ENCODE measurements around the gene FBXO17.

FBXO17 gene

DNA sequence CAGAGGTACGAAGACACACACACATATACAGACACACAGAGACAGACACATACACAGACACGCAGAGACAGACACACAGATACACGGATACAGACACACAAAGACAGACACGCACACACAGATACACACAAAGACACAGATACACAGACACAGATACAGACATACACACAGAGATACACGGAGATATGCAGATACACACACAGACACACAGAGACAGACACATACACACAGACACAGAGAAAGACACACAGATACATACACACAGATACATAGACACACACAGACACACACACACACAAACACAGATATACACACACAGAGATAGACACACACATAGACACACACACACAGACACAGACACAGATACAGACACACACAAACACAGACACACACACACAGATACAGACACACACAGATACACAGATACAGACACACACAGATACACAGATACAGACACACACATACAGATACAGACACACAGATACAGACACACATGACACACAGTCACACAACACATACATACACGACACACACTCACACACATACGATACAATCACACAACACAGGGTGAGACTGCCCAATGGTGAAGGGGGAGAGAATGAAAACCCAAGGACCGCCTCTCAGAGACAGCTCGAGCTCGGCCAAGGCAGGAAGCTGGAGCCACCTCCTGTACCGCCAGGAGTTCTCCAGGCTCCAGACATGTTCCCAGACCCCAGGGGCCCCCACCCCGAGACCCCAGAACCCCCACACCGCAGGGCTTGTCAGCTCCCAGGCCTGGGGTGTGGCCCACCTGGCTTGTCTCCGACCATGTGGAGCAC, 54.7 kb downstream of the FBXO17 start:
- TF ChIP-seq, protein P1, sequence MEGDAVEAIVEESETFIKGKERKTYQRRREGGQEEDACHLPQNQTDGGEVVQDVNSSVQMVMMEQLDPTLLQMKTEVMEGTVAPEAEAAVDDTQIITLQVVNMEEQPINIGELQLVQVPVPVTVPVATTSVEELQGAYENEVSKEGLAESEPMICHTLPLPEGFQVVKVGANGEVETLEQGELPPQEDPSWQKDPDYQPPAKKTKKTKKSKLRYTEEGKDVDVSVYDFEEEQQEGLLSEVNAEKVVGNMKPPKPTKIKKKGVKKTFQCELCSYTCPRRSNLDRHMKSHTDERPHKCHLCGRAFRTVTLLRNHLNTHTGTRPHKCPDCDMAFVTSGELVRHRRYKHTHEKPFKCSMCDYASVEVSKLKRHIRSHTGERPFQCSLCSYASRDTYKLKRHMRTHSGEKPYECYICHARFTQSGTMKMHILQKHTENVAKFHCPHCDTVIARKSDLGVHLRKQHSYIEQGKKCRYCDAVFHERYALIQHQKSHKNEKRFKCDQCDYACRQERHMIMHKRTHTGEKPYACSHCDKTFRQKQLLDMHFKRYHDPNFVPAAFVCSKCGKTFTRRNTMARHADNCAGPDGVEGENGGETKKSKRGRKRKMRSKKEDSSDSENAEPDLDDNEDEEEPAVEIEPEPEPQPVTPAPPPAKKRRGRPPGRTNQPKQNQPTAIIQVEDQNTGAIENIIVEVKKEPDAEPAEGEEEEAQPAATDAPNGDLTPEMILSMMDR (conservative IDR thresholded peaks at IDR 0.05; ENCODE audit: low read depth, low read length) = no peak
- no peak overlapping the region for H3K4me3 ChIP-seq (ENCODE audit: low read depth, low read length)
- no peak for DNase-seq (ENCODE audit: low read depth)

DNA sequence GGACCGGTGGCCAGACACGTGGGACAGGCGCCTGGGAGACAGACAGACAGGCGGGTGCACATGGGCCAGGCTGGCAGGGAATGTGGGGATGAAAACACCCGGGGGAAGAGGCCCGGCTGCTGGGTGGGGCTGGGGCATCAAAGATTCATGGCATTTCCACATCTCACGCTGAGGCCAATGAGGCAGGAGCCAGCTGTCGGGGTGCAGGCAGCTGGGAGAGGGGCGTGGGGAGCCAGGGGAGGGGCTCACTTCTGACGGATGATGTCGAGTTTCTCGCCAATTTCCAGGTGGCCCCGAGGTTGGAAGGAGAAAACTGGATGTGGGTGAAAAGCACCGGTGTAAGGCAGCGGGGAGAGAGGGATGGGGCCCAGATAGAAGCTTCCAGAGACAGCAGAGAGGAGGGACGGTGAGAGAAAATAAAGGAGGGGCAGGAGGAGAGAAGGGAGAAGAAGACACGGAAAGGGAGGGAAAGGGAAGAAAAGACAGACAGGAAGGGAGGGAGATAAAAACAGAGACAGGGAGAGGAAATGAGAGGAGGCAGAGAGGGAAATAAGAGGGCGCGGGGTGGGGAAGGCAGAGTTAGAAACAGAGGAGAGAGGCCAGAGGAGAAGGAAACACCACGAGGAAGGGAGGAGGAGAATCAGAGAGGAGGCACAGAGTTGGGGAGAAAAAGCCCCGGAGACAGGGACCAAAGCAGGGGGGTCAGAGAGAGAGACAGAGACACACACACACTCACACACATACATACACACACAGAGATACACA, 55.5 kb downstream of the FBXO17 start:
- H3K4me3 ChIP-seq (ENCODE audit: low read depth, low read length) = no peak overlapping the region
- TF ChIP-seq, protein P1 (conservative IDR thresholded peaks at IDR 0.05; ENCODE audit: low read depth, low read length) = no peak
- no peak for DNase-seq (ENCODE audit: low read depth)

DNA sequence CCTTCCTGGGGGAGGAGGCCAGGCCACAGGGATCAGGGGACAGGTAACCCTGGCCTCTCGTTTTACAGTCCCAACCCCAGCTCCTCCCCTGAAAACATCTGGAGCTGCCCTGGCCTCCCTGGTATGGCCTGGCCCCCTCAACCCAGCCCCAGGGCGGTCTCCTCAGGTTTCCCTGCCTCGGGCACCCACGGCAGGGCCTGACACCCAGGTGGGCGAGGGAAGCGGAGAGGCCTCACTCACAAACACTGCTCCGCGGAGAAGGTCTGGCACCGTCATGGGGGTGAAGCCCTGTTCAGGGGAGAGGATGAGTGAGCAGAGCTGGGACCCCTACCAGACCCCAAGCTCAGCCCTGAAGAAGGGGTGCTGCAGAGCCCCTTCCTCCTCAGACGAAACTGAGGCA, 57.0 kb downstream of the FBXO17 start:
- no peak overlapping the region for H3K4me3 ChIP-seq (ENCODE audit: low read depth, low read length)
- DNase-seq (ENCODE audit: low read depth) = no peak
- TF ChIP-seq, protein P1 (conservative IDR thresholded peaks at IDR 0.05; ENCODE audit: low read depth, low read length) = no peak

DNA sequence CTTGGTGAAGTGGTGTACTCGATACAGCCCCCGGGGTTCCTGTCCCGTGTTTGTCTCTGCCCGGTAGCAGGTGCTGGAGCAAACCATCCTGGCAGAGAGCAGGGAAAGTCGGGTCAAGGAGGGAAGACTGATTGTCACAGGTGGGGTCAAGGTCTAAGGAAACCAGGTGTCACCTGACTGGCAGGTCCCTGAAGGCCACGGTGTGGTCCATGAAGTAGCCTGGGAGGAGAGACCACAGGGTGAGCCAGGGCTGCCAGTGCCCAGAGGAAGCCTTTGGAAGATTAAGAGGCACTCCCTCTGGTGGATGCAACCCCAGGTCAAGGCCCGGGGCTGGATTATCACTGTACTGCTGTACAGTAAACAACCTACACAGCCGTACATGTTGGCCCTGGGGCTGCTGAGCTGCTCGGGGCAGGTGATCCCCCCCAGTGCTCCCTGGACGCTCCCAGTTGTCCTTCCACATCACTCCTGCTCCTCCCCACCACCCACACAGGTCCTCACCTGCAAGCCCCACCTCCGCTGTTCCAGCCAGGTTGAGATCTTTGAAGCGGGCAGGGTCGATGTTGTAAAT, 57.5 kb downstream of the FBXO17 start:
- DNase-seq (ENCODE audit: low read depth) = no peak
- H3K4me3 ChIP-seq (ENCODE audit: low read depth, low read length) = no peak overlapping the region
- TF ChIP-seq, protein P1 (conservative IDR thresholded peaks at IDR 0.05; ENCODE audit: low read depth, low read length) = peak; percentile 34

DNA sequence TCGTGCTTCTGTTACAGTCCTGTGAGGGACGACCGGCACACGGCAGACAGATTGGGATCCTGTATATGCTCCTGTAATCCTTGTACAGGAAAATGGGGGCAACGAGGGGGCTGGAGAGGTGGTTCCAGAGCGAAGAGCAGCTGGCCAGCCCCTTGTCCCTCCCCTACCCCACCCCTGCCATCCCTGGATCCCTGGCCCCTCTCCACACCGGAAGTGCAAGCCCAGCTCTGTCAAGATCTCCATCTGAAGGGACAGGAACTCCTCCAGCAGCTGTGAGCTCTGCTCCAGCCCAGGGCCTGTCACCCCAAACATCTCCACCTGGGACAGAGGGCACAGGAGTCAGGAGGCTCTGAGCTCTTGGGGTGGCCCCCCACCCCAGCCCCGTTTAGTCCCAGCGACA, 58.0 kb downstream of the FBXO17 start:
- no peak overlapping the region for H3K4me3 ChIP-seq (ENCODE audit: low read depth, low read length)
- TF ChIP-seq, protein P1 (conservative IDR thresholded peaks at IDR 0.05; ENCODE audit: low read depth, low read length) = no peak
- DNase-seq (ENCODE audit: low read depth) = no peak

DNA sequence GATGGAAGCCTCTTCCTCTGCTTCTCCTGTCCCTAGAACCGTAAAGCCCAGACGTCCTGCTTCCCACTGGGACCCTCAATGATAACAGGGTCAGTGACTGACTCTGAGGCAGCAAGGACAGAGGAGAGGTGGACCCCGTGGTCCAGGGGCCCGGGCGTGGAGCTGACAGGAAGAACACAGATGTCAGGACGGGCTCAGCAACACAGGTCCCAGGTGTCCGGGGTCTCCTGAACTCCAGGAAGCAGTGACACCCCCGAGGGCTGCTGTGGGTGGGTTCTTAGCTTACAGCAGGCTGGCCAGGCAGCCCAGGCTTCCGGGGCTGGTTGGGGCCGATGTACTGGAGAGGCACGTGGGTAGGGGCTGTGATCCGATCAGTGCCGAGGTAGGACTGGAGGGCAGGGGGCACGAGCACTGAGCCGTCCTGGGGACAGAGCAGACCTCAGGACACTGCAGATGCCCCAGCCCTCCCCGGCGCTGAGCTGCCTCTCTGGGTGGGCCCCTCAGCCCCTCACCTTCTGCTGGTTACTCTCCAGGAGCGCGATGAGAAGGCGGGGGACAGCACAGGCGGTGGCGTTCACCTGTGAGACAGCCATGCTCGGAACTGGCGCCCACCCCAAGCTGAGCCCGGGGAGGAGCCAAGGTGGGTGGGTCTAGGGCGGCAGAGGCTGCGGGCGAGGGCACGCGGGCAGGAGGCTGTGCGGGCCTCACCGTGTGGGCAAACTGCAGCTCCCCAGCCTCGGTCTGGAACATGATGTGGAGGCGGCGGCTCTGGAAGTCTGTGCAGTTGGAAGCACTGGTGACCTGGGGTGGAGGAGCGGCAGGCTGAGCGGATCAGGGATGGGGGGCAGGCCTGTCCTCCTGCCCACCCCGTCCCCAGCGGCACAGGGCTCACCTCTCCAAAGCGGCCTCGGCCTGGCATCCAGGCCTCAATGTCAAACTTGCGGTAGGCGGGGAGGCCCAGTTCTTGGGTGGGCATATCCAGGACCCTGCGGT, 59.9 kb downstream of the FBXO17 start:
- TF ChIP-seq, protein P1 (conservative IDR thresholded peaks at IDR 0.05; ENCODE audit: low read depth, low read length) = no peak
- no peak for DNase-seq (ENCODE audit: low read depth)
- H3K4me3 ChIP-seq (ENCODE audit: low read depth, low read length) = no peak overlapping the region
